Panc1 (cell line): ENCODE measurements around the gene VPS36. TPM values are rescaled to one million over a fixed set of nuclear protein-coding genes. Genes with fewer than 3 reads are reported as not detected.

Source experiments
- ATAC-seq: fragments of 200-7000 bp; cut with Tn5 transposase; 2 replicates; pipeline ENCODE4 v1.9.1; 2020; ENCODE audit warnings: mild to moderate bottlenecking, moderate library complexity
- BruUV-seq: library from RNA; stranded (reverse); fragments of 400-500 nt; replicated peaks from 2 replicates; lab custom pipeline; 2021; lab: Mats Ljungman, UMichigan
- CTCF ChIA-PET: fragments of 300-600 bp; sonication (Branson Sonifier 250); formaldehyde crosslinking; loops from one replicate; lab custom pipeline; 2022; ENCODE audit warnings: antibody characterized with exemption; lab: Charles Lee
- POLR2A ChIA-PET: fragments of 300-600 bp; sonication (Branson Sonifier 250); formaldehyde crosslinking; loops from one replicate; lab custom pipeline; 2022; ENCODE audit warnings: antibody characterized with exemption; lab: Charles Lee
- DNase-seq: peaks from one replicate; pipeline ENCODE4 v3.0.0-alpha.2; 2010; ENCODE audit warnings: low read depth, low spot score
- H3K27ac ChIP-seq: 2 replicates; pipeline ENCODE4 v1.5.1; 2011; ENCODE audit warnings: mild to moderate bottlenecking, low read length, inconsistent platforms
- H3K27me3 ChIP-seq: fragments of 200-500 bp; sonication (Bioruptor generic); 2 replicates; pipeline ENCODE4 v1.6.0; 2014; ENCODE audit warnings: low read length, inconsistent platforms; ENCODE audit not compliant: control insufficient read depth, insufficient read depth
- H3K36me3 ChIP-seq: fragments of 200-500 bp; sonication (Bioruptor generic); 2 replicates; pipeline ENCODE4 v1.5.1; 2014; ENCODE audit warnings: inconsistent platforms, mild to moderate bottlenecking, low read length, moderate library complexity; ENCODE audit not compliant: control insufficient read depth, insufficient read depth
- H3K4me1 ChIP-seq: 2 replicates; pipeline ENCODE4 v1.5.1; 2011; ENCODE audit warnings: inconsistent platforms, mild to moderate bottlenecking, low read length, moderate library complexity; ENCODE audit not compliant: control insufficient read depth, insufficient read depth
- H3K4me3 ChIP-seq, 2 experiments: 2 replicates each; pipeline ENCODE4 v1.5.1; 2011 to 2012; ENCODE audit warnings: low read depth in 2 of 2, low read length in 2 of 2, mild to moderate bottlenecking in 2 of 2, inconsistent platforms in 1 of 2, moderate library complexity in 1 of 2
- H3K9me3 ChIP-seq: fragments of 200-500 bp; sonication (Bioruptor generic); 2 replicates; pipeline ENCODE4 v1.5.1; 2014; ENCODE audit warnings: low read depth, mild to moderate bottlenecking, inconsistent platforms, low read length, moderate library complexity; ENCODE audit not compliant: control insufficient read depth, insufficient read depth
- CTCF ChIP-seq: fragments of 450-650 bp; IDR thresholded peaks from 2 replicates; pipeline ENCODE4 v1.5.1; 2017; ENCODE audit warnings: mild to moderate bottlenecking
- POLR2AphosphoS5 ChIP-seq: IDR thresholded peaks from 2 replicates; pipeline ENCODE4 v1.6.1; 2012; ENCODE audit warnings: mild to moderate bottlenecking, low read depth, low read length, moderate library complexity
- REST ChIP-seq, 2 experiments: IDR thresholded peaks; 2 replicates each; pipeline ENCODE4 v1.6.1; 2011 to 2012; ENCODE audit warnings: low read depth in 2 of 2, control low read depth in 1 of 2, low read length in 1 of 2, mild to moderate bottlenecking in 1 of 2, moderate library complexity in 1 of 2; ENCODE audit not compliant: insufficient read depth in 1 of 2
- SIN3A ChIP-seq: IDR thresholded peaks from 2 replicates; pipeline ENCODE4 v1.6.1; 2012; ENCODE audit warnings: low read depth, mild to moderate bottlenecking, low read length, moderate library complexity, borderline replicate concordance; ENCODE audit not compliant: insufficient read depth
- TCF7L2 ChIP-seq: IDR thresholded peaks from 2 replicates; pipeline ENCODE4 v1.6.1; 2011; ENCODE audit warnings: mild to moderate bottlenecking, low read depth, low read length, inconsistent platforms
- in situ Hi-C: cut with HindIII; loops from 2 replicates; pipeline ENCODE4 v1.10.0; 2016; ENCODE audit warnings: low sequenced_read_pairs, low pct_unique_long_range_greater_than_20kb
- intact Hi-C: fragments of 100-400 bp; cut with micrococcal nuclease; formaldehyde crosslinking; loops from one replicate; pipeline ENCODE4 v1.10.0; 2022; ENCODE audit not compliant: unreplicated experiment
- total RNA-seq: library from RNA; stranded (reverse); gene quantifications from one replicate; pipeline ENCODE4 v1.2.1, GENCODE V29; 2021; ENCODE audit not compliant: unreplicated experiment

Gene VPS36
- total RNA-seq, 1 experiment from 2014 or later = 32.1 TPM

- H3K9me3 ChIP-seq = no peaks in the 10 kb centered on the region
- TSS peak; percentile 34 for BruUV-seq
- ChIA-PET POLR2A (no interaction called here), CTCF (no interaction called here)
- intact Hi-C loops = no loop called here
- H3K4me1 ChIP-seq = peaks cover 9% of the 10 kb centered on the region; the same call in 1 of the 2 replicates
- no peaks in the 10 kb centered on the region for H3K27me3 ChIP-seq
- H3K27ac ChIP-seq = no peak overlapping the region
- TF ChIP-seq CTCF (no peak), REST (IDR thresholded peaks at IDR 0.05; ENCODE audit: insufficient read depth in 1 of 2, low read depth in 2 of 2, low read length in 1 of 2) (no peak), TCF7L2 (no peak), SIN3A (no peak), POLR2AphosphoS5 (no peak)
- DNase-seq (no peak), ATAC-seq (no peak)
- H3K36me3 ChIP-seq = peaks cover 60% of the 10 kb centered on the region
- in situ Hi-C loops = no loop called here
- no peak overlapping the region for H3K4me3 ChIP-seq
Measured at GRCh38 chr13:52461265-52461664, 10.8 kb upstream of the VPS36 start.

GRCh38 chr13:52459668-52460067 is 9.2 kb upstream of the VPS36 start:
- peak; percentile 38 for DNase-seq

More at GRCh38 chr13:52459668-52460067, 9.2 kb upstream of the VPS36 start:
- in situ Hi-C loops = no loop called here
- peaks cover 48% of the 10 kb centered on the region for H3K36me3 ChIP-seq
- no peaks in the 10 kb centered on the region for H3K27me3 ChIP-seq
- BruUV-seq = no TSS peak
- no peaks in the 10 kb centered on the region for H3K9me3 ChIP-seq
- H3K4me1 ChIP-seq = peaks cover 9% of the 10 kb centered on the region; the same call in 1 of the 2 replicates
- no peak overlapping the region for H3K4me3 ChIP-seq
- CTCF ChIA-PET = no interaction called here
- POLR2A ChIA-PET = interaction anchor here (0.5 kb wide), 1 partner anchor 27 kb away, joined by 3 read pairs; no protein-coding TSS in a partner anchor
- intact Hi-C loops = no loop called here
- no peak for ATAC-seq
- TF ChIP-seq POLR2AphosphoS5 (no peak), TCF7L2 (no peak), REST (IDR thresholded peaks at IDR 0.05; ENCODE audit: insufficient read depth in 1 of 2, low read depth in 2 of 2, low read length in 1 of 2) (no peak), SIN3A (no peak), CTCF (no peak)
- H3K27ac ChIP-seq = no peak overlapping the region
